ENCODE results near the gene KIDINS220.

Gene KIDINS220

GRCh38 chr2:8836971-8837794 lies at the start of gene KIDINS220:
Gene KIDINS220, minus strand, starts transcription at chr2:8837613. Its CDS starts 10,520 bp downstream, at chr2:8827093.
- DNase-seq, result peak; percentile 26 to 93 (median 83)

- DNase-seq, result no peak
These were observed 49.5 kb upstream of the KIDINS220 start for GRCh38 chr2:8886876-8887275.

DNA sequence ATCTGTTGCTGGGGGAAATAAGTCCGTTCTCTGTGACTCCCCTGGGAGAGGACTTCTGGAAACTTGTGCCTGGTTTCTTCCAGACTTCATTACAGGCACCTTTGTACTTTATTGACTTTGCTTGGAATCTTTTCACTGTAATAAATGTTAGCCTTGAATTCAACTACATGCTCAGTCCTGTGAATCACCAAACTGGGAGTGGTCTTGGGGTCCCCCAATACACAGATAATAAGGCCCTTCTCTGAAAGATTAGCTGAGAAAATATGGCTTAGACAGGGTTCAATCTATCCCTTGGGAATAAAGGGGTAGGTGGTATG lies 48.7 kb upstream of the KIDINS220 start:
- no peak for DNase-seq

- DNase-seq, result no peak
These were observed 48.2 kb upstream of the KIDINS220 start for GRCh38 chr2:8885449-8886201.

DNA sequence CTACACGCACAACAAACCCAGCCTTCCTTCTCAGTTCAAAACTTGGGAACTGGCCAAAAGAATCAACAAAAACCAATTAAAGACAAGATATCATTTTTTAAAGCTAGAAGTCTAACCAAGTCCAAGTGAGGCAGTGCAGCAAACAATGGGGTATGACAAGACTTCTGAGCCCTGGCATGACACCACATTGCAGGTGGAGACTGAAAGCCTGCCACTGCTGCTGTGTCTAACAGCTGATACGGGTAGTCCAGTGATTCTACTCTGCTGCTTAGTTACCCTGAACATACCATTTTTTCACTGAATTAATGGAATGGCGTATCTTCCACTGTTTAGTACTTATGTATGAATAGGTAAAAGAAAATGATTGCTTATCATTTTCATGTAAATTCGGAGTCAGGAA lies 47.4 kb upstream of the KIDINS220 start:
- DNase-seq, result no peak

DNA sequence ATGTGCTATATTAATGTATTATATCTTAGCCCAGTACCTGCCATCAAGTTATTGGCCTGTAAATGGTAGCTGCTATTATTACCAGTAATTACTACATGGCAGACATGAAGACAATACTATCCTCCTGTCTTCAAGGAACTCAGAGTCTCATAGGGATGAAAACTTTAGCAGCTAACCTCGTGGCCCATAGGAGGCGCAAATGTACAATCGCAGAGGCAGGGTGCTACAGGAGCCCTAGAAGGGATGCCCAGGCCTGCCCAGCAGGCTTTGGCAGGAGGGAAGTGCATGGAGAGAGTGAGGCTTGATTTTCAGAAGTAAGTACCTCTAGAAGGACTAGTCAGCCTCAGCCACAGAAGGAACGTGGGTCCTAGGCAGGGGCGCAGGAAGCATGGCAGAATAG lies 44.7 kb upstream of the KIDINS220 start:
- DNase-seq, result peak in 8 of 58 donors; percentile 2 to 19 (median 7)

DNA sequence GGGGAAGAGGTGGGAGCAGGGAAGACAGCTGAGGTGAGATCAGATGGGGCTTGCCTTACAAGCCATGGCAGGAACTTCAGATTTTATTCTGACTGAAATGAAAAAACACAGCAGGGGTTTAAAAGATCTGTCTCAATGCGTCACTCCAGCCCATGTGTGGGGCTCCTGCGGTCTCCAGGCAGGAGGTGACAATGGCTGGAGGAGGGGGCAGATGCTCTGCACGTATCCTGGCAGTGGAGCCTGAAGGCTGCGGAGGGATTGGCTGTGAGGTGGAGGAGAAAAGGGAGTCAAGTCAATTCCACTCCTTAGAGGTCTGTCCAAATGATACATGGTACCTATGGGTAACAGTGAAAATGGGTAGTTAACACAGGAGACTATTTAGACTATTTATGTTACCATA lies 40.5 kb upstream of the KIDINS220 start:
- DNase-seq, result no peak

- DNase-seq, result no peak
These were observed 39.9 kb upstream of the KIDINS220 start for GRCh38 chr2:8877332-8877731.

- DNase-seq, result no peak
These were observed 39.2 kb upstream of the KIDINS220 start for GRCh38 chr2:8876628-8877027.

DNA sequence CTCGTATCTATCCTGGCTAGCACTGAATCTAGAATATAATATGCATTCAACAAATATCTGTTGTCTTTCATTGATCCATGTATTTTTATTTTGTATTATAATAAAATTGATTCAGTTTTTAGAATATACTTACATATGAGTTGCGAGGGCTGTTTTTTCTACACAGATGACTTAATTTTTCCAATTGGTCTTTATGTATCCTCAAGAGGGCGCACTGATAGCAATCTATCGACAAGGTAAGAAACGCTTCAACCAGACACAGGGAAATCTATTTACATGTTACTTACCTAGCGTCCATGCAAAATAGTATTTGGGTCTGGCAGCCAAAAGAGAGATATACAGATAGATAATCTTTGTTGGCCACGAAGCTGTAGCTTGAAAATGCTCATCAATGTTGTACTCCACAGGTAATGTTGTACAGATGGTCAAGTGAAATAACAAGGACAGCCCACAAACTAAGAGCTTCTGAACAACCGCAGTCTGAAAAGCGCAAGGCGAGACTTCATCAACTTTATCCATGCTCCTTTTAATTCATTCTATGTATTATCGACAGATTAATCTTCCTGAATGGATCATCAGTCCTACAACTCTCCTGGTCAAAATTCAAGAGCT lies 35.5 kb upstream of the KIDINS220 start:
- DNase-seq, result peak in 1 of 58 donors; percentile 23

GRCh38 chr2:8870441-8870840 lies 33.0 kb upstream of the KIDINS220 start:
- no peak for DNase-seq

DNA sequence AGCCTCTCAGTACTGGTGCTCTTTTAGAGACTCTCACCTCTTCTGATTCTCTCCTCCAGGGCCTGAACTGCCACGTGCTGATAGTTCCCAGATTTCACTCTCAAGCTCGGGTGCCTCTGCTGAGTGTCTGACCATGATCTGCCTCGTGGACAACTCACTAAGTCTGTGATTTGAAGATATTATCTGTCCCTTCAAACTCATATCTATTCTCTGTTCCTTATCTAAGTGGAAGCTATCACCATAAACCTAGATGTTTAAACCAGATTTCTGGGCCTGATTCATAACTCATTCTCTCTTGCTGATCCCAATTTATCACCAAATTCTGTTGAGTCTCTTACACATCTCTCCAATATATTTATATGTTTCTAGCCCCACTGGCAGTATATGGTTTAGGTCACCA lies 29.9 kb upstream of the KIDINS220 start:
- no peak for DNase-seq

DNA sequence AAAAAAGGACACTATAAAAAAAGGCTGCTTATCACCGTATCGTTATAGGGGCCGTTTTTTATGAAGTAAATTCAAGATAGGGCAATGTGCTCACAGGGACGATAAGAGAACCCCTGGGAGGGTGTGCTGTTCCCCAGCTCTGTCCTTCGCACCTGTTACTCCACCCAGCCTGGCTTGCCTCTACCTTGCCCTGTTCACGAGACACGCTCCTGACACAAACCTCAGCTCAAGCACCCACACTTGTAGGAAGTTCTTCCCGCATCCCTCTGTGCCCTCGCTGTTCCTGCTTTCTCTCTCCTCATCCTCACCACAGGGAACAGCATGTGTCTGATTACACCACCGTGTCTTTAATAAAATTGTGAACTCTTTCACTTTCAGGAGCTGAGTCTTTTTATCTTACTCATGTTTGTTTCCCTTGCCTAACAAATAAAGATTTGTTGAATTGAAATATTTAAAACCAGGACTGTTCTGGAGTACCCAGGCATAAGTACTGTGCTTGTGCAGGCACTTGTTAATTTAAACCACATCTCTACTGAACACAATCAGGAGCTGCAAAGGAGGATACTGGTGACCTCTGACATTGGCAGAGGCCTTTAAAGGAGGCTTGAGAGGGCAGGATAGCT lies 26.0 kb upstream of the KIDINS220 start:
- DNase-seq, result no peak

DNA sequence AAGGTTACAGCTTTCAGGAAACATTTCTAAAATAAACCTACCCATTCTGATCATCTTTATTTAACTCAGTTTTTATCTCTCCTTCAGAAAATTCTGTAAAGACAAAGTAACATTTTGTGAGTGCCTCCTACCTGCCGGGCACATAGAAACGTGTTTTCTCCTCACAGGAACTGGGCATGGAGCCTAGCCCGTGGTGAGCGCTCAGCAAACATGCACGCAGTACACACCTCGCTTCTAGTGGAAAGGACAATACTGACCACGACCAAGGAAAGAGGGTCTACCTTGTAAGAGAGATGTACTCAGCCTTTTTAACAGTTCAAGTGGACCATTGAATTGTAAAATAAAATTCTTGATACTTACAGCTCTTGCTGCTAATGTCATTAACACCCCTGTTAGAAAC lies 24.8 kb upstream of the KIDINS220 start:
- DNase-seq, result no peak

DNA sequence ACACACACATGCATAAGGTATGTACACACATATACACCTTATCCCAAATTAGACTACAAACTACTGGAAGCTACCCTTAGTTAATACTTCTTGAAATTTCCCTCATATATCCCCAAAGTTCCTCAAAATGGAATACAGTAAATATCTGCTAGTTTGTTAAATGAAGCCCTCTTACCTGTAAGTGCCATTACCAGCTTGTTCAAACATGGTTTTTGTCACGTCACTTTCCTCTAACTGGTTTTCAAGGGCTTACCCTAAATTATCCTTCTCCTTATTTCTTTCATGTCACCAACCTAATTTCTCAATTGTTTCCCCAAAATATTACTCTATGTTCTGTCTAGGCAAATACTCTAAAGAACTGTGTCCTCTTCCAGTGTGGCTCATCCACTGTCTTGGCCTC lies 24.4 kb upstream of the KIDINS220 start:
- no peak for DNase-seq

DNA sequence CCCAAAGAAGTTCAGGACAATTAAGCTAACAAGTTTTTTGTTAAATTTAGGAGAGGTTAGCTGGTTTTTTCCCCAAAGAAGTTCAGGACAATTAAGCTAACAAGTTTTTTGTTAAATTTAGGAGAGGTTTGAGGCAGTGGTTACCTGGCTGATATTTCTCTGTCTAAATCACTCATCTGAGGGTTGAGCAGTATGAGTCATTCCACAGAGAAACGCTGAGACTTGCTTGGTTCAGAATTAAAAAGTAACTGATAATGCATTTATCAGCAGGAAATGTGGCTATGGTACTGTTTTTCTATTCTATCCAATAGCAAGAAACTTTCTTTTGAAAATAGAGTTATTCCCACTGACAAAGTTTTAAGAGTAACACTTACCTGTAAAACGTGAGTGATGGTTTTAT lies 22.8 kb upstream of the KIDINS220 start:
- no peak for DNase-seq

DNA sequence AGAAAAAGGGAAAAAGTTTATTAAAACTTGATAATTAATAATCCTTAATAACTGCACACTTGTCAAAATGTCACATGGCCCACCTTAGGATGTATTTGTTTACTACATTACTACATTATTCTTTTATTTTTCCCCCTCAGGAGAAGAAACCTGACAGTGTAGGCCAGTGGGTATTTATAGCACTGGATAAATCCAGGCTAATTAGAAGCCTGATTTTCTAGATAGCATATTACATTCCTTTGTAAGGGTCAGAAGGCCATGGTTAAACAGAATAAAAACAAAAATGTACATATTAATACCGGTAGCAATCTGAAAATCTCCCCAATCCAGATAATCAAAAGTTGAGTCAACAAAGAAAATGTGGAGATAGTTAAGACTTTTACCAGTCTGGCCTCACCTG lies 21.5 kb upstream of the KIDINS220 start:
- no peak for DNase-seq

GRCh38 chr2:8858264-8858663 lies 20.9 kb upstream of the KIDINS220 start:
- DNase-seq, result no peak

GRCh38 chr2:8857709-8858108 lies 20.3 kb upstream of the KIDINS220 start:
- no peak for DNase-seq

DNA sequence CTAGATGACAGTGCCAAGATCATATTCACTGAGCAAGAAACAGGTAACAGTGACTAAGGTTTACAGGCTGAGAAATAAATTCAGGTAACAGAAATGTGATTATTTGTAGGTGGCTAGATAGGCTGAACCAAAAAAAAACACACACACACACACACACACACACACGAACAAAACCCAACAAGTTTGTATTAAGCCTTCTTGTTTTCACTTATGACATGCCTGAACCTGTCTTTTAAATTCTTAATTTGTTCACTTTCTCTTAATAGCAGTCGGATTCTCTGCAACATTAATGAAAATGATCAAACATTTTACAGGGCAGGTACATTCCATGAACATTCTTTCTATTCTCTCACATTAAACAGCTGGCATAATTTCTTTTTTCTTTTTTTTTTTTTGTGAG lies 18.8 kb upstream of the KIDINS220 start:
- no peak for DNase-seq

- no peak for DNase-seq
These were observed 17.6 kb upstream of the KIDINS220 start for GRCh38 chr2:8855010-8855409.

GRCh38 chr2:8853426-8853825 lies 16.0 kb upstream of the KIDINS220 start:
- no peak for DNase-seq

Measured in anterior cingulate cortex (tissue), 58 donors.